Measurements from ENCODE around the gene CDH13. TPM values are rescaled to one million over a fixed set of nuclear protein-coding genes. Genes with fewer than 3 reads are reported as not detected.

The CDH13 gene
- total and polyA plus RNA-seq, 2 experiments from 2014 or later: 2.9 to 4.8 TPM

DNA sequence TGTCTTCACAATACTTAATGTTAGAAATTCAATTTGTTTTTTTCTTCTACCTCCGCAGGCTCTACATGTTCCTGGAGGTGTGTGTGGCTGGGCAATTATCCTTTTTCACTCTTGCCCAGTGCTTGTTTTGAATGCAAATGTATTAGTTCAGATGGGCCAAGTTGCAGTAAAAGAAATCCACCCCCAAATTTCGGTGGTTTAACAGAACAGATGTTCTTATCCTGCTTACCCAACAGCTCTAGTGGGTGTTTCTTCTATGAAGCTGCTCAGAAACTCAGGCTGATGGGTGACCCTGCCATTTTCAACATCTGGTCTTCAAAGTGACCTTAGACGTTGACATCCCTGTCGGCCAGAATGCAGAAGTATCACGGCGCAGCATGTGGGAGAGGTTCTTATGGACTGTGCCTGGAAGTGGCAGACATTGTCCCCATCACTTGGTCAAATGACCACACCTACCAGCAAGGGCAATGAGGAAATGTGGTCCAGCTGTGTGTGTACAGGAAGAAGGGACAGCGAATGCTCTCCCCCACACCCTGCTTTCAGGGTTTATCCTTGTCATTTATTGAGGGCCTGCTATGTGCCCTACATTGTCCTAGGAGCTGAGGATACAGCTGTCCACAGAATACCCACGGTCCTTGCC is 157.3 kb downstream of the CDH13 start:
- H3K4me1 ChIP-seq (ENCODE audit: low read depth): no peaks in the 10 kb centered on the region
- H3K27ac ChIP-seq: no peak overlapping the region
- TF ChIP-seq, protein P1, sequence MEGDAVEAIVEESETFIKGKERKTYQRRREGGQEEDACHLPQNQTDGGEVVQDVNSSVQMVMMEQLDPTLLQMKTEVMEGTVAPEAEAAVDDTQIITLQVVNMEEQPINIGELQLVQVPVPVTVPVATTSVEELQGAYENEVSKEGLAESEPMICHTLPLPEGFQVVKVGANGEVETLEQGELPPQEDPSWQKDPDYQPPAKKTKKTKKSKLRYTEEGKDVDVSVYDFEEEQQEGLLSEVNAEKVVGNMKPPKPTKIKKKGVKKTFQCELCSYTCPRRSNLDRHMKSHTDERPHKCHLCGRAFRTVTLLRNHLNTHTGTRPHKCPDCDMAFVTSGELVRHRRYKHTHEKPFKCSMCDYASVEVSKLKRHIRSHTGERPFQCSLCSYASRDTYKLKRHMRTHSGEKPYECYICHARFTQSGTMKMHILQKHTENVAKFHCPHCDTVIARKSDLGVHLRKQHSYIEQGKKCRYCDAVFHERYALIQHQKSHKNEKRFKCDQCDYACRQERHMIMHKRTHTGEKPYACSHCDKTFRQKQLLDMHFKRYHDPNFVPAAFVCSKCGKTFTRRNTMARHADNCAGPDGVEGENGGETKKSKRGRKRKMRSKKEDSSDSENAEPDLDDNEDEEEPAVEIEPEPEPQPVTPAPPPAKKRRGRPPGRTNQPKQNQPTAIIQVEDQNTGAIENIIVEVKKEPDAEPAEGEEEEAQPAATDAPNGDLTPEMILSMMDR (IDR thresholded peaks at IDR 0.05; ENCODE audit: low read depth, low read length): no peak
- no peaks in the 10 kb centered on the region for H3K27me3 ChIP-seq
- H3K36me3 ChIP-seq: no peaks in the 10 kb centered on the region
- no peaks in the 10 kb centered on the region for H3K9me3 ChIP-seq (ENCODE audit: low read depth)
- no peak for DNase-seq (ENCODE audit: low read depth in 1 of 2, low spot score in 1 of 2)
- no peak overlapping the region for H3K4me3 ChIP-seq

DNA sequence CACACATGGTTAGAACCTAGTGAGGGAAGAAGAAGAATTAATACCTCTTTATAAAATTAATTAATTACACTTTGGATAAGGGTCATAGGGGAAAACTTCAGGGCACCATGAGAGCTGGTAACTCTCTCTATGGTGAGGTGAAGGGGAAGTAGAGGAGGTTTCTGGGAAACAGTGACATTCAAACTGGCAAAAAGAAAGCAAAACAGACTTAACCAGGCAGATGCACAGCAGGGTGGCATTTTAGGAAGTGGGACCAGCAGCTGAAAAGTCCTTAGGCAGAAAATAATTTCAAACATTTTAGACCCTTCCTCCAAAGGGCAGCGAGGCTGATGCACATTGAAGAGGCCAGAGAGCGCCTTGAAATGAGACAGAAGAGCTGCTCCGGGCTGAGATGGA is 157.8 kb downstream of the CDH13 start:
- TF ChIP-seq, protein P1 (IDR thresholded peaks at IDR 0.05; ENCODE audit: low read depth, low read length): no peak
- Histone ChIP-seq H3K4me3 (no peak overlapping the region), H3K27me3 (no peaks in the 10 kb centered on the region)

DNA sequence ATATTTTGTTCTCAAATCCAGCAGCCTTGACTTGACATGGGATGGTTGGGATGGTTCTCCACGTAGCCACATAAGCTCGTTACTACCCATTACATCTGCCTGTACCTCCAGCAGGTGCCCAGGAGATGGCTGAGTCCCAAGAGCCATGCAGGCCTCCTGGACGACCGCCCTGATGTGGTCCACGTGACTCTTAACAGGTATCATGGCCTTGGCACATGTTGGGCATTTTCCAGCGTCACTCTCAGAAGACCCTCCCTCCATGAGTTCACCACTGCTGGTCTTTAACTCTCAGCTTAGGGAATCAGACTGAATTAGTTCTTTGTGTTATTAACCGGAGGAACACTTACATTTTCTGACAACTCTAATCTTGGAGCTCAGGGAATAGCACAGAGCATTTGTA is 161.5 kb downstream of the CDH13 start:
- Histone ChIP-seq H3K4me1 (ENCODE audit: low read depth) (no peaks in the 10 kb centered on the region), H3K27ac (no peak overlapping the region), H3K4me3 (no peak overlapping the region), H3K9me3 (ENCODE audit: low read depth) (no peaks in the 10 kb centered on the region), H3K27me3 (no peaks in the 10 kb centered on the region), H3K36me3 (no peaks in the 10 kb centered on the region)
- DNase-seq (ENCODE audit: low read depth in 1 of 2, low spot score in 1 of 2): no peak
- TF ChIP-seq, protein P1 (IDR thresholded peaks at IDR 0.05; ENCODE audit: low read depth, low read length): no peak

More for the DNA sequence above, 157.8 kb downstream of the CDH13 start:
- no peak overlapping the region for H3K27ac ChIP-seq
- no peaks in the 10 kb centered on the region for H3K4me1 ChIP-seq (ENCODE audit: low read depth)
- no peaks in the 10 kb centered on the region for H3K9me3 ChIP-seq (ENCODE audit: low read depth)
- no peaks in the 10 kb centered on the region for H3K36me3 ChIP-seq
- no peak for DNase-seq (ENCODE audit: low read depth in 1 of 2, low spot score in 1 of 2)

DNA sequence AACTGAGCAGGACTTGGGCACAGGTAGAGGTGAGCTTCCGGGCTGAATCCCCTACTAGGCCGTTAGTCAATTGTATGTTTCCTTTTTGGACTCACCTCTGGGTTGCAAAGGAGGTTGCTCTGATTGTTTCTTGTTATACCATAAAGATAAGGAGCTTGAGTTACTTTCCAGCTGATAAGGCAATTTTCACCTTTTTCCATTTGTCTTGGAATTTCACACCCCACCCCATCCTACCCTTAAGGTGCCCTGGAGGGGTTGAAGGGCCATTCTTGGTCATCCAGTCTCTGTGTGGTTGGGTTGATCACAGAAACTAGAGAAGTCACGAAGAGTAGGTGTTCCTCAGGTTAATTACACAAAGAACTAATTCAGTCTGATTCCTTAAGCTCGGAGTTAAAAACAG is 162.2 kb downstream of the CDH13 start:
- Histone ChIP-seq H3K4me3 (no peak overlapping the region), H3K36me3 (no peaks in the 10 kb centered on the region), H3K9me3 (ENCODE audit: low read depth) (no peaks in the 10 kb centered on the region), H3K4me1 (ENCODE audit: low read depth) (no peaks in the 10 kb centered on the region), H3K27ac (no peak overlapping the region), H3K27me3 (no peaks in the 10 kb centered on the region)
- TF ChIP-seq, protein P1 (IDR thresholded peaks at IDR 0.05; ENCODE audit: low read depth, low read length): no peak
- DNase-seq (ENCODE audit: low read depth in 1 of 2, low spot score in 1 of 2): no peak

DNA sequence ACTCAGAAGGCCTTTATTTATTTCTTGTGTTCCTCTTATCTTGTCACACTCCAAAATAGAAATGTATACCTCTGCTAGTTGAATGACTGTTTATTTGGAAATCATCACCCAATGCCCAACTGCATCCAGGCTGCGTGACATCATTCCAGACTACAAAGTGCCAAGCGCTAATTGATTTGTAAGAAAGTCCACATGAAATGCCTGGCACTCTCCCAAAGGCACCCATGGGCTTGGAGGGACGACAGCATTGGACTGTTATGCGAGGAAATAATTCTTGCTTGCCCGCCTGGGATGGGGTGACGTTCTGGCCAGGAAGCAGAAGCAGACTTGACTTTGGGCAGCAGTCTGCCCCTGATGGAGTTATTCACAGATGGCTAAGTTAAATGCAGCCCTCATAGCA is 165.9 kb downstream of the CDH13 start:
- H3K27ac ChIP-seq: no peak overlapping the region
- no peaks in the 10 kb centered on the region for H3K36me3 ChIP-seq
- DNase-seq (ENCODE audit: low read depth in 1 of 2, low spot score in 1 of 2): no peak
- TF ChIP-seq, protein P1 (IDR thresholded peaks at IDR 0.05; ENCODE audit: low read depth, low read length): no peak
- H3K4me3 ChIP-seq: no peak overlapping the region
- H3K9me3 ChIP-seq (ENCODE audit: low read depth): no peaks in the 10 kb centered on the region
- no peaks in the 10 kb centered on the region for H3K27me3 ChIP-seq
- H3K4me1 ChIP-seq (ENCODE audit: low read depth): no peaks in the 10 kb centered on the region

All from cardiac muscle cell (in vitro differentiated cells and primary cell).